NCI-H2107 treated with DMSO at 0.1 percent for 48 hours (cell line): ENCODE results near the gene BPIFB3.

ENCODE experiments used
- DNase-seq: peaks from one replicate; lab custom pipeline; 2025; ENCODE audit not compliant: unreplicated experiment; lab: John Stamatoyannopoulos, UW

BPIFB3 gene, protein sequence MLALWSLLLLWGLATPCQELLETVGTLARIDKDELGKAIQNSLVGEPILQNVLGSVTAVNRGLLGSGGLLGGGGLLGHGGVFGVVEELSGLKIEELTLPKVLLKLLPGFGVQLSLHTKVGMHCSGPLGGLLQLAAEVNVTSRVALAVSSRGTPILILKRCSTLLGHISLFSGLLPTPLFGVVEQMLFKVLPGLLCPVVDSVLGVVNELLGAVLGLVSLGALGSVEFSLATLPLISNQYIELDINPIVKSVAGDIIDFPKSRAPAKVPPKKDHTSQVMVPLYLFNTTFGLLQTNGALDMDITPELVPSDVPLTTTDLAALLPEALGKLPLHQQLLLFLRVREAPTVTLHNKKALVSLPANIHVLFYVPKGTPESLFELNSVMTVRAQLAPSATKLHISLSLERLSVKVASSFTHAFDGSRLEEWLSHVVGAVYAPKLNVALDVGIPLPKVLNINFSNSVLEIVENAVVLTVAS

DNA sequence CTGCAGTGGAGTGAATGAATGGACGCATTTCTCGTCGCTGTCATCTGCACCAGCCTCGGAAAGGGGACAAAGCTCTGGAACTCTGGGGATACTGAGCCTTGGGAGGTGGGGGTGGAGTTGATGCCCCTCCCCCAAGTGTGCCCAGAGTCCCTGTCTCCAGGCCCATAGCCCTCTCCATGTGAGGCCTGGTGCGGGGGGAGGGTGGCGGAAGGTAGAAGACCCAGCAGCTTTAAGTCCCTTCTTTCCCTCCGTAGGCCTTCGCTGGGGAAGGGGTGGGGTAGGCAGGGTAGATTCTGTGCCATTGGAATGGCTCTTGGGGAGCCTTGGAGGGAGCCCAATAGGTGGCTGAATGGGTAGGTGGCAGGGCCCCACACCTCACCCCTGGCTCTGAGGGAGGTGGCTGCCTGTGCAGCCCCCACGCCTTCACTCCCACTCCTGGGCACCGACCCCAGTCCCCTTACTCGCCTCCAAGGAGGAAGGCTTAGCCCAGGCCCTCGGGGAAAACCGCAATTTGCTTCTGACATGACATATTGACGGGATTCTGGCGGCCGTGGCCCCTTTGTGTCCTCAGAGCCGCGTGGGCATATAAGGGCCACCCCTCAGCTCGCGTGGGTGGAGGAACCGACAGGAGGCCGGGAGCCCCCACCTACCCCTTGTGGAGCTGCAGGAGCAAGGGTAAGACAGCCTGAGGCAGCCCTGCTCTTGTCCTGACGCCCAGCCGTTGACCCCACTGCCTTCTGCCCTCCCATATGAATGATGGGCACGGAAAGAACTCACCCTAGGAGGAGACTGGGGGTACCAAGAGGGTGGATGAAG, at the start of gene BPIFB3:
Gene BPIFB3, plus strand, starts transcription at position 613 of the 816 bp plus-strand sequence. CDS start 1,533 bp downstream, outside the sequence.
- DNase-seq: no peak

- DNase-seq: no peak
These were observed 49.5 kb upstream of the BPIFB3 start, which contains the start of gene SUN5 for GRCh38 chr20:33004141-33004751. TSS of gene SUN5 (minus strand) at chr20:33004433. CDS start at chr20:33004340, 93 bp downstream.

DNA sequence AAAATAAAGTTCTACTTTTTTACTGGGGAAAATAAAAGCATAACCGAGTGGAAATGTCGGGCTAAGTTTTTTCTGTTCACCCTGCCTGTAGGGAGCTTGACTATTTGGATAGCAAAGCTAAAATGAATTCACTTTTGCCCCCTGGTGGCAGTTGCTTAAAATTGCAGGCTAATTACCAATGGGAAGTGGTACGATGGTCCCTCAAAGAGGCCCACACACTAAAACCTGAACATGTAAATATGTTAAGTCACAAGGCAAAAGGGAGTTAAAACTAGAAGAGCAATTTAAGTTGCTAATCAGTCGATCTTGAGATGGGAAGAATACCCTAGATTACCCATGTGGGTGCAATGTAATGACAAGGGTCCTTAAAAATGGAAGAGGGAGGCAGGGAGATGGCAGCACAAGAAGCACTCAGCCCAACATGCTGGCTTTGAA, 48.6 kb upstream of the BPIFB3 start:
- no peak for DNase-seq

DNA sequence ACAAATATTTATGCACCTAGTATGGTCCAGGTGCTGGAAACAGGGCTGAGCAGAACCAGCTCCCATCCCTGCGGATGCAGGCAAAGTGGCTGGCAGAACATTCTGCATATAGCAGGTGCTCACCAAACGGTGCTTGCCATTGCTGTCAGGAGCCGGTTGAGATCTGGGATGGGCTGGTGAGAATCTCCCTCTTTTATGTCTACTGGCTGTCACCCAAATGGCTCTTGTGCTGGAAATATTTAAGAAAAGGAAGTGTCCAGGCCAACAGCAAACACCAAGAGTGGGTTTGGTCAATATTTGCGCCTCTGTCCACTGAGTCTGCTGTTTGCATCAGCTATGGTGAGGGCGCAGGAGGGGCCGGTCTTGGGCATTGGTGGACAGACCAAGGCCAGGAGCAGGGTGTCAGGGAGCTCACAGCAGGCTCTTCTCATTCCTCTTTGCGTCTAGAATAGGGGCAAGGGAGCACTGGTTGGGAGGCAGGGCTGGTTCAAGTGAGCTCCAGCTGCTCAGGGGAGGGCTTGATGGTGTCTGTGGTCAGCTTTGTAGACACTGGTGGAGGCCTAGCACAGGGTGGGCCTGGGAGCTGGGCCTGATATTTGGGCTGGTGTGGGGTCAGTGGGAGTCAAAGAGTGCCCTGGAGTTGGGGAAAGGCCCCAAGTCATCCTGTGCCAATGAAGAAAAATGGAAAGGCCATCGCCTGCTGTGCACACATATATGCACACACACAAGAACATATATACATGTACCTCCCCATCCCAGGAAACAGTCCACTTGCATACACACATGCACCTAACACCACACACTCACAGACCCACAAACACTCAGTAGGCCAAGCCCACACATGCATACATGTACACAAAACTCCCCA, 47.6 kb upstream of the BPIFB3 start:
- DNase-seq: no peak

DNA sequence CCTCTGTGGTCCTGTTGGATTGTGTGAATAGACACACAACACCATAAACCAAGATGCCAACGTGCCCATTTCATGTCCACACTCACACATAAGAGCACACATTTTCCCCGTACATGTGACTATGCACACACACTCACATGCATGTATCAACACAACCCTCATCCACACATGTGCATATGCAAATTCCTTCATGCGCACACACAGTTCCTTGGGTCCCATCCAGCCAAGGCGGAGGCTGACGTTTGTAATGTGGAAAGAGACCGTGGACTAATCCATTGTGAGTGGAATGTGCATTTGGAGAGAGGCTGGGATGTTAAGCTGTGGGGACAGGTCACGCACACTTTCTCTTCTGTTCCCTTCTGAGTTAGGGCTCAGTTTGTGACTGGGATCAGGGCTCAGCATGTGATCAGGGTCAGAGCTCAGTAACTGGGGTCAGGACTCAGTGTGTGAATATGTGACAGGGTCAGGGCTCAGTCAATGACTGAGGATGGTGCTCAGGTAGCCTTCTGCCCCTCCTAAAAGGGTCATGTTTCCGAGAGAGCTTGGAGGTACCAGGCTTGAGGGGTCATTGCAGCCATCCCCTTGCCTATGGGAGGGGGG, 46.8 kb upstream of the BPIFB3 start:
- DNase-seq: no peak

GRCh38 chr20:33007376-33008335, 46.0 kb upstream of the BPIFB3 start, which contains the start of gene BPIFB2:
TSS of gene BPIFB2 (plus strand) at chr20:33007704. CDS start at chr20:33008575, 871 bp downstream.
- DNase-seq: no peak

GRCh38 chr20:33008336-33009213, 45.1 kb upstream of the BPIFB3 start:
- no peak for DNase-seq

- no peak for DNase-seq
These were observed 44.2 kb upstream of the BPIFB3 start for GRCh38 chr20:33009214-33010132.

- DNase-seq: no peak
These were observed 43.6 kb upstream of the BPIFB3 start for GRCh38 chr20:33010133-33010504.

GRCh38 chr20:33010674-33011449, 42.8 kb upstream of the BPIFB3 start:
- DNase-seq: no peak

- DNase-seq: no peak
These were observed 41.1 kb upstream of the BPIFB3 start for GRCh38 chr20:33012327-33013189.

DNA sequence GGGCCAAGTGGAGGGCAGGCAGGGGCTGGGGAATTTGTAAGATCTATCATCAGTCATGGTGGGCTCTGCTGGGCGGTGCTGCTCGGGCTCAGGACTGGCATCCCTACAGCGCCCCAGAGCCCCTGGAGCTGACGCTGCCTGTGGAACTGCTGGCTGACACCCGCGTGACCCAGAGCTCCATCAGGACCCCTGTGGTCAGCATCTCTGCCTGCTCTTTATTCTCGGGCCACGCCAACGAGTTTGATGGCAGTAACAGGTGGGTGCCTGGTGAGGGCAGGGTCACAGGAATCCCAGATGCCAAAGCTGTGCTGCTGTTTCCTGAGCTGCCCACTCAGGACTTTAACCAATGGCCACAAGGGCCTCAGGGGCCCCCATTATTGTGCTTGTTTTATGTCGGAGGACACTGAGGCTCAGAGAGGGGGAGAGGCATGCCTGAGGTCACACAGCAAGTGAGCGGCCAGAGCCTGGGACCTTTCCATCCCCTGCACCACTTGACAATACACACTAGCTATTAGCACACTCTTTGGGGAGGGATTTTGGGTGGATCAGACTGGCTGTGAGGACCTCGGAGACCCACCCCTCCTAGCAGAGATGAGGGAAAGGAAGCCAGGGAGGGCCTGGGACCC, 39.9 kb upstream of the BPIFB3 start:
- DNase-seq: no peak

DNA sequence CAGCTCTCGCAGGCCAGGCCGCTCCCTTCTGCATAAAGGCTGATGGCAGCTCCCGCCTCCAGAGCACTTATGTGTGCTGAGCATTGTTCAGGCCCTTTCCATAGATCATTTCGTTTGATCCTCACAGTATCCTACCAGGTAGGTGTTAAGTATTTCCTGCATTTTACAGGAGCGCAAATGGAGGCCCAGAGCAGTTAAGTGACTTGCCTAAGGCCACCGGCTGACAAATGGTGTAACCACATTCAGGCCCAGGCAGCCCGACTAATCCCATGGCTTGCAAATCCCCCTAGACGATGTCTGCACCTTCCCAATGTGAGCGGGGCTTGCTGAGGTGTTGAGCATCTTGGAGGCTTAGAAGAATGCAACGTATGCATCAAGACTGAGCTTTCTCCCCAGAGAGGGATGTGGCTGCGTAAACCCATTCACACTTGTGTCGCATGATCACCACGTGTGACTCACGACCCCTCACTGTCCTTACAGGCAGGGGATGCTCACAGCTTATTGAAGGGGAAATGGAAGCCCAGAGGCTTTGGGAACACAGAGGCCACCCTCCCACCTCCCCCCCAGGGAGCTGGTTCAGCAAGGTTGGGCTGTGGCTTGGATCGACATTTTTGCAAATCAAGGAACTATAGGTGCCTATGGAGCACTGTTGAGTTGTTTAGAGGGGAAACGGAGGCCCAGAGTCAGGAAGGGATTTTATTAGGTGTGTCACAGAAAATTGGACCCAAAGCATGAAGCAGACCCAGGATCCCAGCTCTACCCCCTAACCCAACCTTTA, 39.2 kb upstream of the BPIFB3 start:
- DNase-seq: no peak

DNA sequence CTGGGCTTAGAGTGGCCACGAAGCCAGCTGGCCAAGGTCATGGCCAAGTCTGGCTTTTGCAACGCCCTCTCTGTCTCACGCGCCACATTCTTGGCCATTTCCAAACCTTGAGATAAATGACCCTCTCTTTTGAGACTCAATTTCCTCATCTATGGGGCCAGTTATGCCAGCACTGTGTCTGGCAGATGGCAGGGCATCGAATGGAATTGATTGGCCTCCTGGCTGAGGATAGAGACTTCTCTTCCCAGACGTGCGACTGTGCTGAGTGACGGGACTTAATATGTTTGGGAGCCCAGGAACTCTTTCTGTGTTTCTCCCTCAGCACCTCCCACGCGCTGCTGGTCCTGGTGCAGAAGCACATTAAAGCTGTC, 38.6 kb upstream of the BPIFB3 start:
- no peak for DNase-seq
